HG03280 (cell line): ENCODE data around the gene IMPDH2.

Experiments used
- ATAC-seq: cut with Tn5 transposase; IDR thresholded peaks from one replicate; pipeline ENCODE4 v1.9.1; 2021; ENCODE audit warnings: mild to moderate bottlenecking, moderate library complexity; ENCODE audit not compliant: unreplicated experiment

The IMPDH2 gene

DNA sequence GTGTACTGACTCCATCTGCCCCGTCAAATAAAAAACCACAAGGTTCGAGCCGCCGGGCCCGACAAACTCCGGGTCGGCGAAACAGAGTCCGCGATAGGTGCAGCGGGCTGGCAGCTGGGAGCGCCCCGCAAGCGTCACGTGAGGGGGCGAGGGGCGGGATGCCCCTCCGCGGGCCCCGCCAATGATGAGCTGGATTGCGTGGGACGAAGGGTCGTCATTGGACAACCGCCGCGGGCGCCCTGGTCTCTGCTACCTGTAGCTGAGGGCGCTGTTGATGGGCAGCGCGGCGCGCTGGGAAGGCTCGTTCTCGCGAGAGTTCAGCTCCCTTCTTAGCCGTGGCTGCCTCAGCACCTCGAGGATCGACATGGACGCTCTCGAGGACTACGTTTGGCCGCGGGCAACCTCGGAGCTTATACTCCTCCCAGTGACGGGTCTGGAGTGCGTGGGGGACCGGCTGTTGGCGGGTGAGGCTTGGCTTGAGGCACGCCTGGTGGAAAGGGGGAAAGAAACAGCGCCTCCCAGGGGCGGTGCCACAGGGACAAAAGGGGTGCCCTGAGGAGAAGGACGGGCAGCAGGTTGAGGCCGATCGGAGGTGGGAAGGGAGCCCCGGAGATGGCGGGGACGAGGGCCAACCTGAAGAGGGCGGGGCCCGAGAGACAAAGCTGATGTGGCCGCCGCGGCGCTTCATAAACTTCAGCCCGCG, 22.0 kb downstream of the IMPDH2 start, which contains the start of gene WDR6:
TSS of gene WDR6 (plus strand) at position 324 of the 703 bp plus-strand sequence. CDS start at position 365, 41 bp downstream.
- peak; percentile 86 for ATAC-seq

DNA sequence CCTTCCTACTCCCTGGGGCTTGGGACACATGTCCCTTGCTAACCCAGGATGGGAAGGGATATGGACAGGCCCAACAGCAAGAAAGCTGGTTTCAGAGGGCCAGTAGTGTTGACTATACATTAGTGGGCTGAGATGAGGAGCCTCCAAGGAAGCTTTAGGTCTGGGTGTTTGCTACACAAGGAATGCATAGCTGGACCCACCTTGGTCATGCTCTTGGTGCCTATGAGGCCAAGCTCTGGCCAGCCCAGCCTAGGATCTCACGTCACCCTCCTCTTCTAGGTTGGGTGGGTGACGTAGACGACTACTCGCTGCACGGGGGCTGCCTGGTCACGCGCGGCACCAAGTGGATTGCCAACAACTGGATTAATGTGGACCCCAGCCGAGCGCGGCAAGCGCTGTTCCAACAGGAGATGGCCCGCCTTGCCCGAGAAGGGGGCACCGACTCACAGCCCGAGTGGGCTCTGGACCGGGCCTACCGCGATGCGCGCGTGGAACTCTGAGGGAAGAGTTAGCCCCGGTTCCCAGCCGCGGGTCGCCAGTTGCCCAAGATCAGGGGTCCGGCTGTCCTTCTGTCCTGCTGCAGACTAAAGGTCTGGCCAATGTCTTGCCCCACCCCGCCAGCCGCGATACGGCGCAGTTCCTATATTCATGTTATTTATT, 22.7 kb downstream of the IMPDH2 start:
- ATAC-seq: no peak

DNA sequence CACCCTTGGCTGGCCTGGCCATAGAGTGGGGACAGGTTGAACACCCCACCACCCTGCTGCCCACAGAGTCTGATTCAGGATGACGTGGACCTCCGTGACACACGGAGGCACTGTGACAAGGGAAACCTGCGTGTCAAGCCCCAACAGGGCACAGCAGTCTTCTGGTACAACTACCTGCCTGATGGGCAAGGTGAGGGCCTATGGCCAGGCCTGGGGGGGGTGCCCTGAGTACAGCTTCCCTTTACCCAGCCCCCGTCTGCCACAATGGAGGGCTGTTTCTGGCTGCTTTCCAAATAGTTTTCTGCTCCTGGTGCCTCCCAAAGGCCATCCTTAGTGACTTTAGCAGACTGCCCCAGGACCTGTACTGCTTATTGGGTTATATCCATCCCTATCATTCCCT, 23.2 kb downstream of the IMPDH2 start:
- ATAC-seq: no peak

DNA sequence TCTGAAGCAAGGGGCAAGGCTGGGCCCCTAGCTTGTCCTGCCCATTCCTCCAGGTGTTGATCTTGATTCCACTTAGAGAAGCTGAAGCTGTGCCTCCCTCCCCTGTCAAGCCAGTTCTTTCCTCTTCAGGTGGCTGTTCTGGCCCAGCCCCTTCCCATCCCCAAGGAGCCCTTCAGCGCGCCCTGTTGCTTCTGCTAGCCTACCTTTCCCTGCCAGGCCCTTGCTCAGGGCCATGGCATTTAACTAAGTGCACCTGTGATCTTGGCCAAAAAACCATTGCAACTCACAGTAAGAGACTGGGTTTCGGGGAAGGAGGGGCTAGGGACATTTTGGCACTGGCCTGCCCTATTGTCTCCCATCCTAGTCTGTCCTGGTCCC, 23.9 kb downstream of the IMPDH2 start:
- no peak for ATAC-seq

DNA sequence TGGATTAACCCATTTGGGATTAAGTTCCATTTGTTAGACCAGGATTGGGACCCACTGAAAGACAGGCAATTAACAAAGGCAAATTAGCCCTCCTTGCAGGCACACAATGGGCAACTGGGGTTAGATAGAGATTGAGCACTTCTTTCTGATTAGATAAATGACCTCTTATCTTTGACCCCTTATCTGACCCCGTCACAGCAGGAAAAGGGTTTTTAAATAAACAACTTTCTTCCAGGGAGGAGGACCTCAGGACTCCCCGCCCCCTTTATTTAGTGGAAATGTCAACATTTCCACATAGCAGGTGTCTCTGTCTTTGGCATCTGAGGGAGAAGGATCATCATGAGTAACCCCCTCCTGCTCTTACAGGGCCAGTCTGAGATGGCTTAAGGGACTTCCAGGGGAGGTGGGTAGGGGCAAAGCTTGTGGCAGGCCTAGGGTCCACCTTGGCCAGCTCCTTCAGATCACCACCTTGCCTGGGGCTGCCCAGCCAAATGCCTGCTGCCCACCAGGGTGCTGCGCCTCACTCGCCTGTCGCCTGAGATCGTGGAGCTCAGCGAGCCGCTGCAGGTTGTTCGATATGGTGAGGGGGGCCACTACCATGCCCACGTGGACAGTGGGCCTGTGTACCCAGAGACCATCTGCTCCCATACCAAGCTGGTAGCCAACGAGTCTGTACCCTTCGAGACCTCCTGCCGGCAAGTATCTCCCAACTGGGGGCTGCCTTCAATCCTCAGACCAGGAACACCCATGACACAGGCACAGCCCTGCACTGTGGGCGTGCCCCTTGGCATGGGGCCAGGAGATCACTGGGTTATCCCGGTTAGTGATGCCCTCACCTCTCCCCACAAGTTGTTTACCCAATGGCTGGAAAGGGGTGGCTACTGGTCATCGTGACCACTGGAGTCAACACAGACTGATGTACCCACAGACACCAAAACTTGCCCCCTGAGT, 24.6 kb downstream of the IMPDH2 start:
- no peak for ATAC-seq

DNA sequence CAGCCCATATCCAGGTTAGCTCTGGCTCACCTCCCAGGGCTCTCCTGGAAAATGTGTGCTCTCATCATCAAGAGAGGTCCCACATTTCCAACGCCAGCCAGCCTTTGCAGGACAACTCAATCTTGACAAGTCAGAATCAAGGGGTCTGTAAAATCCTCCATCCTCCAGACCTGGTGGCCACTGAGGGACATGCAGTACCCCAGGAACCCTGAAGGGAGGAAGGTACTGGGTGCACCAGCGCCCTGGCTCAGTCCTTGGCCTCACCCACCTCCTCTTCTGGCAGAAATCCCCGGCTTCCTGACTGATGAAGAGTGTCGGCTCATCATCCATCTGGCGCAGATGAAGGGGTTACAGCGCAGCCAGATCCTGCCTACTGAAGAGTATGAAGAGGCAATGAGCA, 28.0 kb downstream of the IMPDH2 start:
- no peak for ATAC-seq

DNA sequence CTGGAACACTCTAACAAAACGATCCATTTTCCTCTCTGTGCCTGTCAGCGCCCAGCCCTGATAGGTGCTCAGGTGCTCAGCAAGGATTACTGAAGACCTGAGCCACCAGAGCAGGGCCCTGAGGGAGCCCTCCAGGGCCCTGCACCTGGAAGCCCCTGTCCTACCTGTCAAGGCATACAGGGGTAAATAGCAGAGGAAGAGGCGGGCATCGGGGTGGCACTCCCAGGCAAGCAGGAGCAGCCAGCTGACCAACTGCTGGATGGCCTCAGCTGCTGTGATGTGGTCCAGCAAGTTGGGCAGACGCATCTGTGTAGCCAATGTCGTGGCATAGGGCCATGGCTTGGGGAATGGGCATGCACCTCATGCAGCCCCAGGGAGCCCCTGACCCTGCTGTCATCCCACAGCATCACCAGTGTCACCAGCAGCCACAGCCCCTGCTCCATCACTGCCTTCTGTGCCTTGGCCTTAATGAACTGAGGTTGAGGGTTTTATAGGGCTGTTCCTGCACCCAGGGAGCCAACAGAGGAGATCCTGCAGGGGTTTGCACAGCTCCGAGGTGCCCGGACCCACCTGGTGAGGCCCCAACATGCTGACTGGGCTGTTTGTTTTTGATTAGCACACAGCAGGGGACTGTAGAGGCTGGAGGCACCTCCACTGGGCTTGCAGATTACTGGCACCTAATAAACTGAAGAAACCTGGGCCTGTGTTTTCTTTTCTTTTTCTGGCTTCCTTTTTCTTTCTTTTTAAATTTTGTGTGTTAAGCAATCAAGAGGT, 29.9 kb downstream of the IMPDH2 start:
- no peak for ATAC-seq

DNA sequence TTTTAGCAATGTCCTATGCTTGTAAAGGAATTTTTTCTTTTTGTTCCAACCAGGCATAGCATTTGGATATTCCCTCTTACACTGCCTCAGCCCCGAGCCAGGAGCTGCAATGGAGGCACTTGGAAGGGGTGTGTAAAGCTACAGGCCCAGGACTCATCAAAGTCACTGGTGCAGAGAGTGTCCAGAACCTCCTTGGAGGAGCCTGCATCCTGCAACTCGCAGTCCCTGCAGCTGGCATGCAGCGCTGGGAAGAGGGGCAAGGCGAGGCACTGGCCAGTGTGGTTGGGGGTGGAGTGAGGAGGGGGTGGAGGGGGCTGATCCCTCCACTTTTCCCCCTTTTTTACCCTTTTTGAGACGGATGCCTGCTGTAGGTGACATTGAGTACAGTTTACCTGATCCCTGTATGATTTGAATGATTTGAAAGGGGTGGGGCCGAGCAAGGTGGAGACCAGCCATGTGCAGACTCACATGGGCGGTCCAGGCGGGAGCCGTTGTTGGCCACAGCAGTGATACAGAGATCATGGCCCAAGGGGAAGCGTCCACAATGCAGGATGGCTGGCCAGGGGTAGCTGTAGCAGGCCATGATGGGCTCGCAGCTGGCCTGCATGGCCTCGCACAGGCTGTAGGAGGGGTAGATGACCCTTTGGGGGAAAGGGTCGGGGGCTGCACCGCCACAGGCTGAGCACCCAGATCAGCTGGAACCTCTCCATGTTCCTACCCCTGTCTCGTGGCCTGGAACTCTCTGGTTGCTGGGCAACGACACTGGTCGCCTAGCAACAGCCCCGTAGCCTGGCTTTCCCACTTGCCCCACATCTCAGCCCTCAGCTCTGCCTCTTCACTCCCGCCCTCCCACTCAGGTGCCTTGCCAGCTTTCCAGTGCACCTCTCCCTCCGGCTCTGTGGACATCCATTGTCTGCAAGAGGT, 31.2 kb downstream of the IMPDH2 start:
- no peak for ATAC-seq

DNA sequence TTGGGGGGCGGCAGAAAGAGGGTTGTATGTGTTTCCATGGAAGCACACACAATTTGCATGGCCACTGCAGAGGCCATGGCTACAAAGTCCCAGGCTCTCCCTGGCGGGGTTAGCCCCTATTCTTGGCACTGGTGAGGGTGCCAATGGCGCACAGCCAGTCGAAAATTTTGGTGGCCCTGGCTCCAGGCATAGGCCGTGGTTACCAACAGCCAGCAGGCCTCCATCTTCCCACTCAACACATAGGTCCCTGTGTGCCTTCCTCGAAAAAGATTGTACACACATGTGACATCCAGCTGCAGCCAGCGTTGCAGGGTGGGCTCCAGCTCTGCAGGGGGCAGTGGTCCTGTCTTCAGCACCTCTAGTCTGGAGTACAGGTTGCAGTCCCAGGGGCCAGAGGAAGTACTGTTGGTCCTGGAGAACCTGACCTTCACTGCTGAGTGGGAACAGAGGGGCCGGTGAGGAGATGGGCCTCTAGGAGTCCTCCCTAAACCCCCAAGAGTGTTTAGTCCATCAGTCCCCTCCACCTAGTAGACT, 32.0 kb downstream of the IMPDH2 start:
- ATAC-seq: no peak

DNA sequence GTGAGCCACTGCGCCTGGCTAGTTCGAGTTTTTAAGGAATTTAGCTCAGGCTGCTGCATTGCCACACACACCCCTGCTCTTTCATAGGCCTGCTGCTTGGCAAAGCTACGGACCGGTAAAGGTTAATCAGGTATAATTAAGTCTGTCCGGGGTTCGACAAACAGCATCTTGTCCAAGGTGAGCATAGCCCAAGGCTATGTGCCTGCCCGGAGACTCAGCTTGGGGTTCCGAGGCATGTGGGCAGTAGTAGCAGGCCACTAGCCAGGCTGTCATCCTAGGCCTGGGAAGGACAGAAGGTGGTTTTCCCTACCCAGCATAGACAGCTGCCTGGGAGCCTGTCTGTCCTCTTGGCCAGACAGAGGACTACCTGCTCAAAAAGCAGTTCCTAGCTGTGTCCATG, 32.6 kb downstream of the IMPDH2 start:
- no peak for ATAC-seq

DNA sequence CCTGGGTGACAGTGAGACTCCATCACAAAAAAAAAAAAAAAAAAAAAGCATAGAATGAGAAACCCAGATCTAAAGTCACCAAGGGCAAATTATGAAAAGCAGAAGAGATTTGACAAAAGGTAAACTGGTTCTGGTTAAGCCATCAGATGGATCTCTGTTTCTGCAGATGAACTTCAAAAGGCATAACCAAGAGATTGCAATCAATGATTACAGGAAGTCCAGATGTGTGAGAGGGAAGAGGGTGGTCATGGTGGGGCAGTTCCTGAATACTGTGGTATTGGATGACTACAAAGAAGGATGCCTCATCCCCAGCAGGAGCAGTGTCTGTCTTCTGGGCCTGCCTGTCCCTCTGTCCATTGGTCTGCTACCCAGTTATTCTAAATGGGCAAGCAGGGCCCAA, 35.4 kb downstream of the IMPDH2 start:
- ATAC-seq: no peak

DNA sequence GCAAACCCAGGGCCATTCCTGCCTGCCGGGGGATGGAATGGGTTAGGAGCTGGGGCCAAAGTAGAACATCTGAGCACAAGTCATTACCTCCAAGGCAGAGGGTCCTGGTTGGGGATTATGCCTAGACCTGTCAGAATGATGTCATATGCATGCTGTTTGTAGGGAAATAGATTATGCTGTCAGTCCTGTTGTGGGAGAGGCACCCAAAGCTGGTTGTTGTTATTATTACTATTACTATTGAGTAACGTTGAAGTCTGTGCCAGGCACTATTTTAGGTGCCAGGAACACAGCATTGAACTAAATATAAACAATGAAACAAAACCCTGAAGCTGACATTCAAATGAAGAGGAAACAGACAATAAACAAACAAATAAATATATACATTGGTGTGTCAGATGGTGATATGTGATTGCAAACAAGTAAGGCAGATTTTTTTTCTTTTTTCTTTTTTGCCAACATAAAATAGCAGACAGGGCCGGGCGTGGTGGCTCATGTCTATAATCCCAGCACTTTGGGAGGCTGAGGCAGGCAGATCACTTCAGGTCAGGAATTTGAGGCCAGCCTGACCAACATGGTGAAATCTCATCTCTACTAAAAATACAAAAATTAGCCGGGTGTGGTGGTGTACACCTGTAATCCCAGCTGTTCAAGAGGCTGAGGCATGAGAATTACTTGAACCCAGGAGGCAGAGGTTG, 37.2 kb downstream of the IMPDH2 start:
- ATAC-seq: no peak

DNA sequence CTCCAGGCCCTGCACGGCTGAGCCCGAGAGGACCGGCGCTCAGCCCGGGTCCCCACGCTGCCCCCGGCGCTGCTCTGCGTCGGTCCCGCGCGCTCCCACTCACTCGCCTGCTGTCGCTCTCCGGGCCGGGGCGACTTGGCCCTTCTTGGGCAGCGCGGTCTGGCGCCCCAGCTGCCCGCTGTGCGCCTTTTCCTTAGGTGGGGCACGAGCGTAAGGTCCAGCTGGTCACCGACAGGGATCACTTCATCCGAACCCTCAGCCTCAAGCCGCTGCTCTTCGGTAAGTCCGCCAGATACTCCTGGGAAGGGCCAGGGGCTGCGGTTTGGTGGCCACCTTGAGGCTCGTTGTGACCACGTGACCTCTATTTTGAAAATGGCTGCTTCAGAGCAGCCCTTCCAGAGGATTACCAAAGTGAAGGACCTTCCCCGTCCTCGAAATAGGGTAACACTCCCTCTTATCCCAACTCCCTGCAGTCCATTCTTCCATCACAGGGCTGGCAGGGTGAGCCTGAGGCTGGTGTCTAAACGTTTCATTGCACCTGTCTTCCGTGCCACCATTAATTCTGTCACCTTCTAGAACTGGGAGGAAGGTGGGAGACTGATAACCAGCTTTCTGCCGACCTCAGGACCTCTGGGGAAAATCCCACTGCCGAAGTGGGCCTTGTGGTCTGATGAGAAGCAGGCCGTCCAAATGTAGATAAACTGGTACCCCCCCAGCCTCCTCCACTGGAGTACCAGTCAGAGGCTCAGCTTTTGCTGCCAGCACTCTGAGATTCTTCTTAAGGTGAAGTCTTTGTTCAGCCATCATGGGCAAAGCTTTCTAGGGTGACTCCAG, 38.3 kb downstream of the IMPDH2 start:
- ATAC-seq: peak; percentile 18

DNA sequence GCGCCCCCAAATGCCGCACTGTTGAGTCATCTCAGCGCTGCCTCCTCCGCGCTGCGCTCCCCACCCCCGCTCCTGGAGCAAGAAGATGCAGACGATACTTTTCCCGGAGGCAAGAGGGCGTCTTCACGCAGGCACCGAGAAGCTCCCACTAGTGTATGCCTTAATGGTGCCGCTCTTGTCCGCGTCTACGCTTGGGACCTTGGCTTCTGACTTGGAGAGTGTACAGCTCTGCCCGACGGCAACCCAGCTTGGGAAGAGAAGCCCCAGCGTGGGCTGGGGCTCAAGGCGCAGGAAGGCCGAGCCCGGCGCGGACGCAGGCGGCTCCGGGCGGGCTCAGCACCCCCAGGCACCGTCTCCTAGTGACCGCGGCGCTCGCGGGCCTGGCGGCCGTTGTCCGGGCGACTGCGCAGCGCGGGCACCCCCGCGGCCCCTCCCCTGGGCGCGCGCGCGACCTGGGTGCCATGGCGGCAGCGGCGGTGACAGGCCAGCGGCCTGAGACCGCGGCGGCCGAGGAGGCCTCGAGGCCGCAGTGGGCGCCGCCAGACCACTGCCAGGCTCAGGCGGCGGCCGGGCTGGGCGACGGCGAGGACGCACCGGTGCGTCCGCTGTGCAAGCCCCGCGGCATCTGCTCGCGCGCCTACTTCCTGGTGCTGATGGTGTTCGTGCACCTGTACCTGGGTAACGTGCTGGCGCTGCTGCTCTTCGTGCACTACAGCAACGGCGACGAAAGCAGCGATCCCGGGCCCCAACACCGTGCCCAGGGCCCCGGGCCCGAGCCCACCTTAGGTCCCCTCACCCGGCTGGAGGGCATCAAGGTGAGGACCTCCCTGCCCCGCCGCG, 39.2 kb downstream of the IMPDH2 start, which contains the start of gene P4HTM:
TSS of gene P4HTM (plus strand) at position 446 of the 840 bp plus-strand sequence. CDS start at position 462, 16 bp downstream.
- peak; percentile 68 for ATAC-seq

DNA sequence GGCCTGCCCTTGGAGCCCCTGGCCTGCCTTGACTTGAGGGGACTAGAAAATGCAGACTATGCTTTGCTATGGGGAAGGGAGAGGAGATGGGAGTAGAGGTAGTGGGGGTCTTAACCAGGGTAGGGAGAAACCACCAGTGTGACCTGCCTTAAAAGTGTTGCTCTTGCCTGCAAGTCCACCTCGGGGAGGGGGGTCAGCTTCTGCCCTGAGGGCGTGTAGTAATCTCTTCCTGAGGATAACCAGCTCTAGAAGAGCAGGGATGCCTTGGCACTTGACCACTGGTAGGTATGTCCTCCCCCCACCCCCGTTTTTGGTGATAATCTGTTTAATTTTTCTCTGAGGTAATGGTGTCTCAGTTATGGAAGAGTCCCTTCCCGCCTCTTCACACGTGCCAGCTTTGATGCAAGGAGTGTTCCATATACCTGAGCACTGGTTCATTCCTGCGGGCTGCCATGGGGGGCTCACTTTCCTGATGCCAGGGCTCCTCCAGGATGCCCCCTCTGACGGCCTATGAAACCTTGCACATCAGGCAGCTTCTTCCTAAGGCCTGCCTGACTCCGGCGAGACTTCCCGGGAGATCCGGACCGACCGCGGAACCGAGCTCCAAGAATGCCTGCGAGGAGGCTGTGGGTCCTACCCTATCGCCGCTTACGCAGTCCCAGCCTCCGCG, 39.9 kb downstream of the IMPDH2 start:
- no peak for ATAC-seq

DNA sequence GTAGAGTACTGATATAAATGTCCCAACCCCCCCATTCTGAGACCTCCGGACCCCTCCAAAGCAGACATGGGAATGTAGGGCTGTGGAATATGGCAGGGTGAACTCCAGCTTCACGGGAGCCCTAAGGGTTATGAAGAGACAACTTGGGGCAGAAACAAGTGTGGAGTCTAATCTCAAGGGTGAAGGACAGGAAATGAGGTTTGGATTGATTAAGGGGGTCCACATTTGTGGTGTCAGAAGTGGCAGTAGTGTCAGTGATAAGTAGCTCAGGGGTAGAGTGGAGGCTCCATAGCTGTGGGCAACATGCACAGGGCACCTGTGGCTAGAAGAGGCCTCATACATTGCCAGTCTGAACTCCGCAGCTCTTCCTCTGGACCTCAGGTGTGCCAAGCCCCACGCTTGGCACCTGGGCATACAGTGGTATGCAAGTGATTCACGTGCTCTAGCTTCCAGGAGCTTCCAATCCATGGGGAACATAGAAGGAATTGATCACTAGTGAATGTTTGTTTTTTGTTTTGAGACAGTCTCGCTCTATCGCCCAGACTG, 43.3 kb downstream of the IMPDH2 start:
- no peak for ATAC-seq
